Left ventricle myocardium inferior (tissue), 1 donor: ENCODE data around the gene CECR2. TPM values are rescaled to one million over a fixed set of nuclear protein-coding genes. Genes with fewer than 3 reads are reported as not detected.

ENCODE experiments used
- DNase-seq: peaks from one replicate; pipeline ENCODE4 v3.0.0-alpha.2; 2020
- H3K27ac ChIP-seq: fragments of 200-600 bp; replicated peaks from 2 replicates; pipeline ENCODE4 v1.8.0; 2021
- H3K27me3 ChIP-seq: fragments of 200-600 bp; 2 replicates; pipeline ENCODE4 v1.8.0; 2021; ENCODE audit warnings: low read depth
- H3K36me3 ChIP-seq: fragments of 200-600 bp; 2 replicates; pipeline ENCODE4 v1.8.0; 2021
- H3K4me1 ChIP-seq: fragments of 200-600 bp; 2 replicates; pipeline ENCODE4 v1.8.0; 2021
- H3K4me3 ChIP-seq: fragments of 200-600 bp; 2 replicates; pipeline ENCODE4 v1.8.0; 2021; ENCODE audit warnings: mild to moderate bottlenecking, moderate library complexity
- H3K9me3 ChIP-seq: fragments of 200-600 bp; replicated peaks from 2 replicates; pipeline ENCODE4 v1.8.0; 2021
- CTCF ChIP-seq: fragments of 200-600 bp; IDR thresholded peaks from 2 replicates; pipeline ENCODE4 v1.8.0; 2021; ENCODE audit warnings: antibody characterized with exemption, mild to moderate bottlenecking, borderline replicate concordance
- intact Hi-C: fragments of 100-400 bp; cut with micrococcal nuclease; formaldehyde crosslinking; loops from one replicate; pipeline ENCODE4 v1.11.0; 2022
- total RNA-seq: library from RNA; stranded (reverse); fragmentation: NEBNext Ultra II Directional; extraction: Animal tissue kit (Norgen Biotek cat#: 25700); gene quantifications from one replicate; pipeline ENCODE4 v1.2.1, GENCODE V29; 2021
- donor health status: DM: no; HTN: yes; CAD: no; lungs with severe emphysema.

The CECR2 gene
- total RNA-seq, 1 donor from 2014 or later = 3.1 TPM

DNA sequence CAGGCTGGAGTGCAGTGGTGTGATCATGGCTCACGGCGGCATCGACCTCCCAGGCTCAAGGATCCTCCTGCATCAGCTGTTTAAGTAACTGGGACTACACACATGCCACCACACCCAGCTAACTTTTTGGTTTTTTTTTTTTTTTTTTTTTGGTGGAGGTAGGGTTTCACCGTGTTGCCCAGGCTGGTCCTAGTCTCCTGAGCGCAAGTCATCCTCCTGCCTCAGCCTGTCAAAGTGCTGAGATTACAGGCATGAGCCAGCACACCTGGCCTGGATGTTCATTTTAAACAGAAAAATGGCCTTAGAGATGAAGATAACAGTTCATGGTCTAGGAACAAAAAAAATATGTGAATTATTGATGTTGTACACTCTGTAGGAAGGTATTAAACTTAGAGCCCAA, 180.4 kb downstream of the CECR2 start:
- H3K4me1 ChIP-seq = peaks cover 24% of the 10 kb centered on the region
- no peak for DNase-seq
- H3K36me3 ChIP-seq = peaks cover 14% of the 10 kb centered on the region
- no peak for TF ChIP-seq CTCF
- intact Hi-C loops = no loop called here
- no peaks in the 10 kb centered on the region for H3K9me3 ChIP-seq
- no peaks in the 10 kb centered on the region for H3K27me3 ChIP-seq
- no peak overlapping the region for H3K4me3 ChIP-seq
- no peak overlapping the region for H3K27ac ChIP-seq

DNA sequence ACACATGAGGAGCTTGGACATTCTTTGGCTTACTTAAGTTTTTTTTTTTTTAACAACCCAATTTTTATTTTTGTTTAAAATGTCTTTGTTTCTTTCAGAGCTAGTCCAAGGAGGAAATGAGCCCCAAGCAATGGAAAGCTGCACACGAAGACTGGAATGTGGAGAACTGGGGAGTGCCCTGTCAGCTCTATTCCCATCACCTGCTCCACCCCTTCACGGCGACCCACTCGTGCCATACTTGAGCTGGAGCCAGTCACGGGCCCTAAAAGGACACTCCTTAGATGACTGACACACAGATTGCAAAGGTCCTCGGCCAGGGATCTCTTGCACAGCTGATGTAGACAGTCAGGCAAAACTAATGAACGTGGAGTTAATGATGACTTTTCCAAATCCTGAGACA, 183.5 kb downstream of the CECR2 start:
- H3K9me3 ChIP-seq = no peaks in the 10 kb centered on the region
- H3K27ac ChIP-seq = peak overlapping the region; percentile 36
- H3K4me1 ChIP-seq = peaks cover 24% of the 10 kb centered on the region
- TF ChIP-seq CTCF = no peak
- H3K36me3 ChIP-seq = peaks cover 14% of the 10 kb centered on the region
- intact Hi-C loops = no loop called here
- peak; percentile 51 for DNase-seq
- H3K27me3 ChIP-seq = no peaks in the 10 kb centered on the region
- H3K4me3 ChIP-seq = no peak overlapping the region

GRCh38 chr22:17554814-17555213, 185.6 kb downstream of the CECR2 start:
- Histone ChIP-seq H3K36me3 (no peaks in the 10 kb centered on the region), H3K4me1 (peaks cover 30% of the 10 kb centered on the region), H3K27ac (no peak overlapping the region), H3K9me3 (no peaks in the 10 kb centered on the region), H3K4me3 (no peak overlapping the region), H3K27me3 (no peaks in the 10 kb centered on the region)
- intact Hi-C loops = no loop called here
- TF ChIP-seq CTCF = no peak
- no peak for DNase-seq

DNA sequence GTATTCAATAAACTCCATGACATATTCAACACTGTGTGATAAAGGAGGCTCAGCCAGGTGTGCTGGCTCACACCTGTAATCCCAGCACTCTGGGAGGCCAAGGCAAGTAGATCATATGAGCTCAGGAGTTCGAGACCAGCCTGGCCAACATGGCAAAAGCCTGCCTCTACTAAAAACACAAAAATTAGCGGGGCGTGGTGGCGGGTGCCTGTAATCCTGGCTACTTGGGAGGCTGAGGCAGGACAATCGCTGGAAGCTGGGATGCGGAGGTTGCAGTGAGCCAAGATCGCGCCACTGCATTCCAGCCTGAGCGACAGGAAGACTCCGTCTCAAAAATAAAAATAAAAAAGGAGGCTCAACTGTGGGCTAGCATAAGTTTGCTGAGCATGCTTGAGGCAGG, 189.9 kb downstream of the CECR2 start:
- peaks cover 24% of the 10 kb centered on the region for H3K4me1 ChIP-seq
- intact Hi-C loops = no loop called here
- H3K27me3 ChIP-seq = no peaks in the 10 kb centered on the region
- no peak overlapping the region for H3K4me3 ChIP-seq
- no peaks in the 10 kb centered on the region for H3K36me3 ChIP-seq
- H3K9me3 ChIP-seq = no peaks in the 10 kb centered on the region
- peak overlapping the region; percentile 98 for H3K27ac ChIP-seq
- no peak for TF ChIP-seq CTCF
- no peak for DNase-seq

DNA sequence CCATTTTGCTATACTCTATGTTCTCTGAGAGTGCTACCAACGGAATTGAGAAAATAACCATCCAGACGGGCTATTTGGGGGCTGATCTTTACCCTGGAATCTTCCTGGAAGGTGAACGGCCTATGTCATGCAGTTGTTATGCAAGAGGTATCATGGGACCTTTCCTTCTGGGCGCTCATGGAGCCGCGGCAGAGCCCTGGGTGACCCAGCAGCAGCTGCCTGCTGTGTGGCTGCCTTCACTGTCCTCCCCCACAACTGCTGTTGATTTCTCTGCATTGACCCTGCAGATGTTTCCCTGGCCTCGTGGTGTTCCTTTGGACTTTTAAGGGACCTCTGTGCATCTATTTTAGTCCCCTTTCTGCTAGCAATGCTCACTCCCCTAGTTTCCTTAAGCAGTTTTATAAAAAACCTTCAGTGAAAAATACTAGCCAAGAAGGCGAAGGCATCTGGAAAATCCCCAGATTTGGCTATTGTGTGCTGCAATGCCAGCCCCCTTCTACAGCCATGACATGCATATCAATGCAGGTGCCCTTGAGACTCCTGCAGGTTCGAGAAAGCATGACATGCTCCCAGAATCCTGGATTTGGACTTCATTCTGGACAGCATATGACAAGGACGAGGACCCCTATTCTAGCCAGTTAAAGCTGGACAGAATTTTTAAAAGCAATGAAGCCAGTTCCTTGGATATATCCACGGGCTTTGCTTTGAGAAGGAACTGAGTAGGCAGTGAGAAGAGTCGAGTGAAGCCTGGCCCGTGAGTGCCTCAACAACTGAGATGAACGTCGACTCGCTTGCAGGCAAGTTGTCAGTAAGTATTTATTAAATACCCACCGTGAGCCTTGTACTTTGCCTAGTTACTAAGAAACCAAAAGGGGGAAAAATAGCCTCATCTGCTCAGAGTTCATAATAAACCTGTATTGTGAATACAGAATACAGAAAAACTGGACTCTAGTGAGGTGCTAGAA, 193.9 kb downstream of the CECR2 start, which contains the start of gene SLC25A18:
Gene SLC25A18 (plus strand): TSS at position 593 of the 965 bp plus-strand sequence. CDS start 16,447 bp downstream, outside the sequence.
- no peaks in the 10 kb centered on the region for H3K27me3 ChIP-seq
- H3K4me3 ChIP-seq = peak within 1 kb of the TSS; percentile 44
- no peaks in the 10 kb centered on the region for H3K36me3 ChIP-seq
- peak; percentile 33 for TF ChIP-seq CTCF
- peak; percentile 71 for DNase-seq
- H3K27ac ChIP-seq = peak within 1 kb of the TSS; percentile 98
- H3K4me1 ChIP-seq = peaks cover 28% of the 10 kb centered on the region
- no peaks in the 10 kb centered on the region for H3K9me3 ChIP-seq
- intact Hi-C loops = no loop called here
